Natural killer cell treated with Interleukin-12 subunit alpha and Interleukin-12 subunit beta and Interleukin-15 and Interleukin-18, amount 100 ng/mL, for 72 hours (primary cell): ENCODE measurements around the gene CDH12. TPM values are rescaled to one million over a fixed set of nuclear protein-coding genes. Genes with fewer than 3 reads are reported as not detected.
"Not testable (repeated sequence)": the region's sequence is repeated elsewhere in the genome, so short reads cannot be mapped to it uniquely, and the experiment has no call there.

Experiments
- ATAC-seq, 2 donors: fragments of 150-1000 bp; cut with Tn5 transposase in 1 of 2; sonication (Bioruptor Pico), chemical (Tn5 transposase) in 1 of 2; 2 replicates each; pipeline ENCODE4 v1.10.0; 2021
- DNase-seq: peaks from one replicate; pipeline ENCODE4 v3.0.0; 2022; ENCODE audit warnings: low spot score
- H3K27ac Mint-ChIP-seq, 2 donors: 1 replicate in 1 of 2; 2 replicates in 1 of 2; pipeline ENCODE4 v1.8.0; 2022; ENCODE audit warnings: mixed read lengths in 2 of 2, mild to moderate bottlenecking in 1 of 2, moderate library complexity in 1 of 2
- H3K27me3 Mint-ChIP-seq, 2 donors: 1 replicate in 1 of 2; 2 replicates in 1 of 2; pipeline ENCODE4 v1.8.0; 2022; ENCODE audit warnings: mixed read lengths in 2 of 2
- H3K36me3 Mint-ChIP-seq: one replicate; pipeline ENCODE4 v1.8.0; 2022; ENCODE audit warnings: mixed read lengths
- H3K4me1 Mint-ChIP-seq, 2 donors: 1 replicate in 1 of 2; 2 replicates in 1 of 2; pipeline ENCODE4 v1.8.0; 2022; ENCODE audit warnings: low read depth in 2 of 2, mixed read lengths in 2 of 2, mild to moderate bottlenecking in 1 of 2
- H3K4me3 Mint-ChIP-seq: one replicate; pipeline ENCODE4 v1.8.0; 2022; ENCODE audit warnings: mixed read lengths
- H3K9me3 Mint-ChIP-seq: 2 replicates; pipeline ENCODE4 v1.8.0; 2022; ENCODE audit warnings: mixed read lengths
- total RNA-seq, 2 donors: library from RNA; stranded (reverse); gene quantifications; one replicate each; pipeline ENCODE4 v1.2.3, GENCODE V29; 2022

Gene CDH12
- total RNA-seq, 2 donors from 2014 or later: not detected

DNA sequence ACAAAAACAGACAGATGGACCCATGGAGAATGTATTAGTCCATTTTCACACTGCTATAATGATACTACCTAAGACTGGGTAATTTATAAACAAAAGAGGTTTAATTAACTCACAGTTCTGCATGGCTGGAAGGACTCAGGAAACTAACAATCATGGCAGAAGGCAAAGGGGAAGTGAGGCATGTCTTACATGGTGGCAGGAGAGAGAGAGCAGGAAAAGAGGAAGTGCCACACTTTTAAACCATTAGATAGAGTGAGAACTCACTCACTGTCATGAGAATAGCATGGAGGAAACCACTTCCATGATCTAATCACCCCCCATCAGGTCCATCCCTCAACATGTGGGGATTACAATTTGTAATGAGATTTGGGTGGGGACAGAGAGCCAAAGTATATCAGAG is 808.9 kb downstream of the CDH12 start:
- H3K27me3 Mint-ChIP-seq: no peaks in the 10 kb centered on the region
- no peak overlapping the region for H3K27ac Mint-ChIP-seq
- no peaks in the 10 kb centered on the region for H3K4me1 Mint-ChIP-seq
- no peak overlapping the region for H3K4me3 Mint-ChIP-seq
- ATAC-seq: no peak
- H3K36me3 Mint-ChIP-seq: peaks cover 10% of the 10 kb centered on the region
- peaks cover 15% of the 10 kb centered on the region for H3K9me3 Mint-ChIP-seq
- DNase-seq: no peak

DNA sequence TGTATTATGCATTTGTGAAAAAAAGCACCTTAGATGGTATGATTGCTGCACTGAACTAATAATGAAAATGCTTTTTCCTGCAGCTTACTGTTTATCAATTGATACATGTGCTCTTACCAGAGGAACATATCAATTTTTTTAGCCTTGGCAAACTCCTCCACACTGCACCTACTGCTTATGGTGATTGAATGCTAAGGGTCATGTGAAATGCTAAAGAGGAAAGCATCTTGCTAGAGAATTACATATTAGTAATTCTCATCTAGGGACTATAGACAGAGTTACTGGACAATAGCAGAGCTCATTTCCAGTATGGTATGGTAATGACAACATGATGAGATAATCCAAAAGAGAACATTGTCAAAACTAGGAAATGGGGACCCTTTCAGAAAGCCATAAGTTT is 817.1 kb downstream of the CDH12 start:
- no peak overlapping the region for H3K4me3 Mint-ChIP-seq
- ATAC-seq: no peak
- H3K27ac Mint-ChIP-seq: no peak overlapping the region
- no peaks in the 10 kb centered on the region for H3K36me3 Mint-ChIP-seq
- peaks cover 6% of the 10 kb centered on the region for H3K9me3 Mint-ChIP-seq
- DNase-seq: no peak
- H3K27me3 Mint-ChIP-seq: no peaks in the 10 kb centered on the region
- H3K4me1 Mint-ChIP-seq: no peaks in the 10 kb centered on the region

DNA sequence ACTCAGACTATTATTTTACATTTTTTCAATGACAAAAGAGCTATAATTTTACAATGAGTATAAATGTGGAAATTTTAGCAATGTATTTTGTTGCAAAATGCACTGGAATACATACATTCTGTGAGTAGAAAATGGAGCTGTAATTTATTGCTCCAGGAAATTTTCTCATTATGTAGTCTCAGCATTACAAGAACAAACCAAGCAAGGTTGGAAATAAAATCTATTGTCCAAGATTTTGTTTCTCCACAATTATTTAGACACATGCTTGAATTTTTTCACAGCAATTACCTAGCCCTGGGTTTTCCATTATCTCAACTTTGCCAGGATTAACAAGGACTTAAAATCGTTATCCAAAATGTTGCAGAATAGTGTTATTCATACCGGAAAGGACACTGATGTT is 820.1 kb downstream of the CDH12 start:
- Mint-ChIP-seq H3K4me3 (no peak overlapping the region), H3K27ac (no peak overlapping the region), H3K4me1 (no peaks in the 10 kb centered on the region), H3K36me3 (no peaks in the 10 kb centered on the region), H3K9me3 (peaks cover 4% of the 10 kb centered on the region), H3K27me3 (no peaks in the 10 kb centered on the region)
- no peak for ATAC-seq
- DNase-seq: no peak

DNA sequence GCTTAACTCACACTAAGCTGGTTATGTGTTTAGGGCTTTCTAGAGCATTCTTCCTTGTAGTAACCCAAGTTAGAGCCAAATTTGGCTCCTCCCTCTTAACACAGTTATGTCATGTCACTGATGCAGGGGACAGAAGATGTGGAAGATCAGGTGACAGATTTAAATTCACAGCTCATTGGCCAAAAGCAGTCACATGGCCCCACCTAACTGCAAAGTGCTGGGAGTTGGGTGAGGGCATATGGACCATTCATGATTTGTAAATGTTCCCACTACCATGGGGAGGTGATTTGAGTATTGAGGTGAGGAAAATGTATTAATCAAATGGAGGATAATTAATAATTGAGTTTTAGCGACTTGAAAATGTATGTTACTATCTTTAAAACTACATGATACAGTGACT is 829.4 kb downstream of the CDH12 start:
- H3K27ac Mint-ChIP-seq: no peak overlapping the region
- no peaks in the 10 kb centered on the region for H3K27me3 Mint-ChIP-seq
- DNase-seq (no peak), ATAC-seq (no peak)
- no peaks in the 10 kb centered on the region for H3K4me1 Mint-ChIP-seq
- H3K4me3 Mint-ChIP-seq: no peak overlapping the region
- peaks cover 4% of the 10 kb centered on the region for H3K36me3 Mint-ChIP-seq
- peaks cover 29% of the 10 kb centered on the region for H3K9me3 Mint-ChIP-seq

DNA sequence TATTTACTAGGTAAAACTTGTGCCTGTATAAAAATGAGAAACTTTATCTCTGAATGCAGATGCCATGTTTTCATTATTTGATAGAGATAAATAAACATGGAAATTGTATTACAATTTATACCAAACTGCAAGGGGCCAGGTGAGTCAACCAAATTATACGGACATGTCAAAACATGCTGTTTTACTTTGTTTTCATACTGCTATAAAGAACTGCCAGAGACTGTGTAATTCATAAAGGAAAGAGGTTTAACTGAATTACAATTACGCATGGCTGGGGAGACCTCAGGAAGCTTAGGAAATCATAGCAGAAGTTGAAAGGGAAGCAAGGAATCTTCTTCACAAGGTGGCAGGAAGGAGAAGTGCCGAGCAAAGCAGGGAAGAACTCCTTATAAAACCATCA is 840.3 kb downstream of the CDH12 start:
- not testable (repeated sequence) for H3K27me3 Mint-ChIP-seq, H3K4me1 Mint-ChIP-seq, H3K36me3 Mint-ChIP-seq, ATAC-seq, H3K27ac Mint-ChIP-seq, H3K9me3 Mint-ChIP-seq, DNase-seq, H3K4me3 Mint-ChIP-seq

DNA sequence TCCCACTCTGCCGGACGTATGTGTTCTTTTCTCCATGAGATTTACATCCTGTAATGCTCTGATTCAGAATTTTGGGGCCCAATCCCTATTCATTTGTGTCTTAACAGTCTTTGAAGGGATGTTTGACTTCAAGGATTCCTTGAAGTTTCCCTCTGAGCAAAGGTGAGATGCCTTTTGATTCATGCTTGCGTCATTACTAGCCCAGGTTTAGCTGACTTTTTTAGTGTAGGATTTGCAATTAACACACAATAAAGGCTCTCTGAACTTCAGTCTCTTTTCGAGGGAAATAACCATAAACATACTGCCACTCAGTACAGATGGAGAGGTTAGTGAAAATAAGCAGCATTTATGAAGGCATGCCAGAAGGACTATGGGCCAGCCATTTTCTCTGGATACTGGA is 842.3 kb downstream of the CDH12 start:
- not testable (repeated sequence) for DNase-seq, H3K27me3 Mint-ChIP-seq, H3K4me3 Mint-ChIP-seq

DNA sequence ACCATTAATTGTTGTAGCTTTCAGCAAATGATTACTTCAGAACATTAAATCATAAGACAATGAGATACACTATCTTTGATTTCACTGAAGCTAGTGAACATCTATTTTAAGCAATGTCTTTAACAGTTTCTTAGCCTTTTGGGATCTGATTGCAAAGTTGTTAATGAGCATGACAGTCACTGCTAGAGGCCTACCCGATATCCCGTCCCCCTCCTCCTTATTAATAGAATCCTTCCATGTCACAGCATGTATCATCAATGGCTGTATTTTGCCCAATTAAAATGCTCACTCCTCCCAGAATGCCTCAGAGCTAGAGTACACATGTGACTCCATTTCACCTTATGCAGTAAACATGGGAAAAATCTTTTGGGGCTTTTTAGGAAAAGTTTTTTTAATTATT is 852.0 kb downstream of the CDH12 start:
- not testable (repeated sequence) for ATAC-seq, H3K4me1 Mint-ChIP-seq, H3K9me3 Mint-ChIP-seq

More for the DNA sequence above, 842.3 kb downstream of the CDH12 start:
- not testable (repeated sequence) for H3K9me3 Mint-ChIP-seq, H3K4me1 Mint-ChIP-seq, H3K27ac Mint-ChIP-seq, ATAC-seq, H3K36me3 Mint-ChIP-seq

DNA sequence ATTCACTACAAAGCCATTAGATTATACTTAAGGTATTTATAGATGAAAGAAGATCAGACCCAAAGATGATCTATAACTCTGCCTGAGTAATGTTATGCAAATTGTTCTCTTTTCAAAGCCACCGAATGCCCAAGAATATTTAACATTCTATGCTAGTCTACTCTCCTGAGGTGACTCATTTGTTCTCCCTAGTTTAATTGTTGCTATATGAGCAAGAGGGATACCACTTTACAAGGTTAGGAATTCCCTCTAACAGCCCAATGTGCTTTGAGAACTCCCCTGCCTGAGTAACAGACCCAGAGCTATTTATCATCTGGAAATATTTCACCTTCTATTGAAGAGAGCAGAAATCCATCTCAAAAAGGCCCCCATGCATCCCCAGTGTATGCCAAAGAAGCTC is 867.3 kb downstream of the CDH12 start:
- not testable (repeated sequence) for H3K27ac Mint-ChIP-seq, ATAC-seq, H3K27me3 Mint-ChIP-seq, H3K4me1 Mint-ChIP-seq, H3K36me3 Mint-ChIP-seq, DNase-seq, H3K4me3 Mint-ChIP-seq, H3K9me3 Mint-ChIP-seq

More for the DNA sequence above, 852.0 kb downstream of the CDH12 start:
- H3K27ac Mint-ChIP-seq, H3K27me3 Mint-ChIP-seq, DNase-seq, H3K4me3 Mint-ChIP-seq, H3K36me3 Mint-ChIP-seq: not testable (repeated sequence)

DNA sequence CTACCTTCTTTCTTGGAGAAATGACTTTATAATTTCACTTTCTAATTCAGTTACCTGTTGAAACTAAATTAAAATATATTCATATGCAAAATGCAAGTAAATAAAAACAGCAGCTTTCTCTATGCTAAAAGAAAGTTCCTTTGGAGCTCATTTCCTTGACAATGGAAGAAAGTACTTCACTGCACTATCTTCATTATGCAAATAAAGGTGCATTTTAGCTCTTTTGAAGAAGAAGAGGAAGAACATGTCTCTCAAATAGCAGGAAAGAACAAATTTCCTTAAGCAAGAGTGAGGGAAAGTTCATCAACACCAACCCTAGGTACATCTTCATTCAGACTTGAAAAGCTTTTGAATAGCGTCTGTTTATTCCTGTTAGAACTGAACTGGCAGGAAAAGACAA is 901.6 kb downstream of the CDH12 start:
- H3K4me1 Mint-ChIP-seq, H3K27me3 Mint-ChIP-seq, ATAC-seq: not testable (repeated sequence)

DNA sequence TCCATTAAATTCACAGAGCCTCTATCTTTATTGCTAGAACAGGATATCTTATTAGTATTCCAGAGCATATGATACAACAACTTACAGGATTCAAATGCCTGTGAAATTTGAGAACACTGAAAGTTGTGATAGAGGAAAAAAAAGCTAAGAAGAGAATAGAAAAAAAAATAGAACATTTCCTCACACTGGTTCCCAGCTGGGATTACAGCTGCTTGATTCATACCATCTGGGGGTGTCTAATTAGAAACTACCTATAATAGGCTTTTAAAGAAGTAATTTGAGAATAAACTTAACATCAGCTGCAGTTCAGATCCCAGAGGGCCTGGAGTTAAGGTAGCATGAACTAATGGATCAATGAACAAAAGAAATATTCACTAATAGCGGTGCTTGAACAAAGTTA is 922.0 kb downstream of the CDH12 start:
- DNase-seq (no peak), ATAC-seq (no peak)
- no peak overlapping the region for H3K27ac Mint-ChIP-seq
- no peaks in the 10 kb centered on the region for H3K27me3 Mint-ChIP-seq
- no peaks in the 10 kb centered on the region for H3K4me1 Mint-ChIP-seq
- H3K36me3 Mint-ChIP-seq: peaks cover 5% of the 10 kb centered on the region
- H3K9me3 Mint-ChIP-seq: peaks cover 17% of the 10 kb centered on the region
- H3K4me3 Mint-ChIP-seq: no peak overlapping the region

More for the DNA sequence above, 901.6 kb downstream of the CDH12 start:
- H3K4me3 Mint-ChIP-seq, H3K9me3 Mint-ChIP-seq, DNase-seq, H3K36me3 Mint-ChIP-seq, H3K27ac Mint-ChIP-seq: not testable (repeated sequence)

DNA sequence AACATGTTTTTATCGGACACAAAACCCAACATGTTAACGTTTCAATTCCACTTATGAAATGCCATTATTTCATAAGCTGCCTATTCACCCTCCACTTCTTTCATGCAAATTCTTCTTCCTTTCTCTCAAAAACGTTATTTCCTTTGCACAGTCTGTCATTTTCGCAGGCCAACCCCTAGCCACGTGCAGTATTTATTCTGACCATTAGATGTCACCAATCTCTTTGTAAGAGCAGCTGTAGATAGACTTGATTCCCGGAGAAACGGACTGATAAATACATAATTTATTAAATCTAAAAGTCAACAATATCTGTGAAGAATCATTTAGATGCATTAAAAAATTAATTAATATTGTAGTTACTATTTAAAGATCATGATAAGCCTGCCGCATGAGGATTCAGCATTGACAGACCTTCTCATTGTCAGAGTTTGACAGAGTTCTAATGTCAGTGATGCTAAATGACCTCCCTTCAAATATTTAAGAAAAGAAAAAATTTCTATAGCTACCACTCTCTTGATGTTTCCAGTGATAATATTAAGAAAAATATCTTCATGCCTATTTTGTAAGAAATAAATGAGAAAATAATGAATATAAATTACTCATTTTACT is 933.6 kb downstream of the CDH12 start:
- Mint-ChIP-seq H3K27ac (no peak overlapping the region), H3K9me3 (peaks cover 7% of the 10 kb centered on the region), H3K4me3 (no peak overlapping the region), H3K27me3 (no peaks in the 10 kb centered on the region), H3K36me3 (no peaks in the 10 kb centered on the region), H3K4me1 (no peaks in the 10 kb centered on the region)
- DNase-seq: no peak
- ATAC-seq: no peak

DNA sequence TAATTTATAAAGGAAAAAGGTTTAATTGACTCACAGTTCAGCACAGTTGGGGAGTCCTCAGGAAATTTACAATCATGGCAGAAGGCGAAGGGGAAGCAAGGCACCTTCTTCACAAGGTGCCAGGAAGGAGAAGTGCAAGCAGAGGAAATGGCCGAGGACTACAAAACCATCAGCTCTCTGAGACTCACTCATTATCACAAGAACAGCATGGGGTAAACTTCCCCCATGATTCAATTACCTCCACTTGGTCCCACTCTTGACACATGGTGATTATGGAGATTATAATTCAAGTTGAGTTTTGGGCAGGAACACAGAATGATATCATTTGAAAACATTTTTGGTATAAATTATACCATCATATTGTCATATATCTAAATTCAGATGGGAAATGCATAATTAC is 934.7 kb downstream of the CDH12 start:
- Mint-ChIP-seq H3K4me3 (no peak overlapping the region), H3K9me3 (peaks cover 7% of the 10 kb centered on the region), H3K27ac (no peak overlapping the region)

DNA sequence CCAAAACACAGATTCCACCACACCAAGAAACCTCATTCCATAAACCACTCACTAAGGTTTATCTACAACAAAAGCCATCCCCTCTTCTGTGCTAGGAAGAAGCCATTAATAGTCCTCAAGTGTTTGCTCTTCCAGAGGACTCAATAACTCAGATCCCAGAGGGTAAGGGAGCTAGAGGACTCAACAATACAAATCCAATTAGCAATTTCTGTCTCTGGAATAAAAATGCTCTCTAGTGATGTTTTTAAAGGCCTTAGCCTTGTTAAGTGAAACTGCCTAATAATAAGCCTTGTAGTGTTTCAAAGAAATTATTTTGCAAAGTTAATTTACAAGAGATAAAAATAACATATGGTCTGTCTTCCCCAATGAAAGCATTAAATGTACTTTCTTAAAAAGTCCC is 942.4 kb downstream of the CDH12 start:
- H3K9me3 Mint-ChIP-seq: peaks cover 4% of the 10 kb centered on the region
- H3K4me1 Mint-ChIP-seq: no peaks in the 10 kb centered on the region
- no peak overlapping the region for H3K27ac Mint-ChIP-seq
- DNase-seq (no peak), ATAC-seq (no peak)
- no peaks in the 10 kb centered on the region for H3K27me3 Mint-ChIP-seq
- no peaks in the 10 kb centered on the region for H3K36me3 Mint-ChIP-seq
- no peak overlapping the region for H3K4me3 Mint-ChIP-seq

More for the DNA sequence above, 934.7 kb downstream of the CDH12 start:
- Mint-ChIP-seq H3K4me1 (no peaks in the 10 kb centered on the region), H3K36me3 (no peaks in the 10 kb centered on the region), H3K27me3 (no peaks in the 10 kb centered on the region)
- no peak for DNase-seq
- no peak for ATAC-seq

DNA sequence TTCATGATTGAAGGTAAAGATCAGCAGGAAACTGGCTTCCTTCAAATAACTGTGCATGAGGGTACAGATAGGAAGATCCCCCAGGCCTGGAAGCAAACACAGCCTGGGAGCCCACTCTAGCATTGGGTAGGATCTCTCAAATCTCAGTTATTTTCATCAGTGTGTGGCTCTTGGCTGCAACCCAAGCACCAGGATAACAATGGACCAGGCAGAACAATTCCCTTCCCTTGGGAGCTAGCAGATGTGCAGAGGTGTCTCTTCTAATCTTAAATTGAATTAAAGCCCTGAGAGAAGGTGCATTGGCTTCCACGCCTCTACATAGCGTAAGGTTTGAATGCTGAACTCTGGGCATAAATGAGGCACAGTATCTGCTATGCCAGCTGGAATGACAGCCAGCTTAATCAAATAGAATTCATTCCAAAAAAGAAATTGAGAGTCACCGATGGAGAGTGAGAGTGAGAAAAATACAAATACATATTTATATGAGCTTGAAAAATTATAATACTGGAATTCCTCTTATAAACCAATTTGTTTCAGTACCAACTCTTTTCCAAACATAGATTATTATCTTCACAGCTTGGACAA is 957.3 kb downstream of the CDH12 start:
- Mint-ChIP-seq H3K4me3 (no peak overlapping the region), H3K36me3 (no peaks in the 10 kb centered on the region), H3K4me1 (no peaks in the 10 kb centered on the region), H3K9me3 (peaks cover 19% of the 10 kb centered on the region), H3K27me3 (no peaks in the 10 kb centered on the region), H3K27ac (no peak overlapping the region)
- ATAC-seq: no peak
- DNase-seq: no peak

DNA sequence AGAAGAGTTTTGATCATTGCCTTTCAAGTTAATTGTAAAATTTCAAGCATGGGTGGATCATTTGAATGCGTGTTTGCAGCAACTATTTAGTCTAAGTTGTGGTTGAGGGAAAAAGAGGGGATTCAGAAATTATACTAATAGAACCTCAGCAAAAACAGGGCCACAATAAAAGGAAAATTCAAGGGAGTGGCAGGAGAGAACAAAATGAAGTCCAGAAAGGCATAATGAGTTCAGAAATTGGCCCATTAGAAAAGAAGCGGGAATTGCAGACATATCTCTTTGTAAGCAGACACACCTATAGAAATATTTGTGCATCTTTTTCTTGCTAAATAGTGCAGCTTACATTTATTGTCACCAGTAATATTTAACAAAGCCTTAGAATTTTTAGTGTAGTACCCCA is 960.0 kb downstream of the CDH12 start:
- Mint-ChIP-seq H3K36me3 (no peaks in the 10 kb centered on the region), H3K27ac (no peak overlapping the region), H3K4me3 (no peak overlapping the region), H3K4me1 (no peaks in the 10 kb centered on the region), H3K9me3 (peaks cover 9% of the 10 kb centered on the region), H3K27me3 (no peaks in the 10 kb centered on the region)
- no peak for ATAC-seq
- DNase-seq: no peak
